OCI-LY1 (cell line): ENCODE data around the gene CSMD2.

Experiments
- H2AFZ ChIP-seq: fragments of 200-600 bp; sonication (generic), shearing (Covaris generic); 2 replicates; pipeline ENCODE4 v1.6.0; 2014; ENCODE audit warnings: antibody characterized with exemption, mild to moderate bottlenecking, low read length
- H3F3A ChIP-seq: fragments of 200-600 bp; sonication (generic), shearing (Covaris generic); 2 replicates; pipeline ENCODE4 v1.6.0; 2014; ENCODE audit warnings: mild to moderate bottlenecking, antibody characterized with exemption, low read length, moderate library complexity; ENCODE audit not compliant: insufficient read depth
- H3K27ac ChIP-seq: fragments of 200-600 bp; sonication (generic); 2 replicates; pipeline ENCODE4 v1.5.1; 2014; ENCODE audit warnings: low read length, mixed run types, mild to moderate bottlenecking, low read depth; ENCODE audit not compliant: poor library complexity, severe bottlenecking
- H3K27me3 ChIP-seq: fragments of 200-600 bp; sonication (generic); 2 replicates; pipeline ENCODE4 v1.6.0; 2014; ENCODE audit warnings: antibody characterized with exemption, mild to moderate bottlenecking, low read length, moderate library complexity; ENCODE audit not compliant: insufficient read depth
- H3K36me3 ChIP-seq: fragments of 200-600 bp; sonication (generic); 2 replicates; pipeline ENCODE4 v1.6.1; 2014; ENCODE audit warnings: mild to moderate bottlenecking, antibody characterized with exemption, low read length, moderate library complexity, mixed read lengths; ENCODE audit not compliant: insufficient read depth
- H3K4me1 ChIP-seq: fragments of 200-600 bp; sonication (generic); 2 replicates; pipeline ENCODE4 v1.5.1; 2014; ENCODE audit warnings: mild to moderate bottlenecking, low read length, moderate library complexity; ENCODE audit not compliant: insufficient read depth, severe bottlenecking
- H3K4me2 ChIP-seq: fragments of 200-600 bp; sonication (generic), shearing (Covaris generic); 2 replicates; pipeline ENCODE4 v1.6.1; 2014; ENCODE audit warnings: low read length
- H3K4me3 ChIP-seq: fragments of 200-600 bp; sonication (generic); 2 replicates; pipeline ENCODE4 v1.5.1; 2014; ENCODE audit warnings: low read length, low read depth, mild to moderate bottlenecking, mixed read lengths; ENCODE audit not compliant: poor library complexity, severe bottlenecking
- H3K79me2 ChIP-seq: fragments of 200-600 bp; shearing (Covaris generic); 2 replicates; pipeline ENCODE4 v1.6.1; 2016; ENCODE audit warnings: mixed run types, low read length, mixed read lengths; ENCODE audit not compliant: insufficient read depth
- H3K9ac ChIP-seq: fragments of 200-600 bp; sonication (generic), shearing (Covaris generic); 2 replicates; pipeline ENCODE4 v1.6.1; 2014; ENCODE audit warnings: mild to moderate bottlenecking, low read length, mixed read lengths
- H3K9me2 ChIP-seq: fragments of 200-600 bp; sonication (generic), shearing (Covaris generic); 2 replicates; pipeline ENCODE4 v1.6.1; 2014; ENCODE audit warnings: low read depth, mild to moderate bottlenecking, low read length, mixed read lengths
- H3K9me3 ChIP-seq: fragments of 200-600 bp; shearing (Covaris generic); 2 replicates; pipeline ENCODE4 v1.6.1; 2014; ENCODE audit warnings: low read length, mixed read lengths
- H4K20me1 ChIP-seq: fragments of 200-600 bp; sonication (generic), shearing (Covaris generic); 2 replicates; pipeline ENCODE4 v1.6.0; 2016; ENCODE audit warnings: mild to moderate bottlenecking, low read length; ENCODE audit not compliant: insufficient read depth
- EZH2 ChIP-seq: fragments of 200-600 bp; sonication (generic), shearing (Covaris generic); IDR thresholded peaks from 2 replicates; pipeline ENCODE4 v1.8.0; 2017; ENCODE audit warnings: borderline replicate concordance, mixed run types, mild to moderate bottlenecking, antibody characterized with exemption, low read length, moderate library complexity, mixed read lengths
- TF ChIP-seq, protein P1 (sequence below): fragments of 200-600 bp; sonication (generic), shearing (Covaris generic); IDR thresholded peaks from 2 replicates; pipeline ENCODE4 v1.5.1; 2017; ENCODE audit warnings: mild to moderate bottlenecking, antibody characterized with exemption, low read length, moderate library complexity, mixed read lengths

The CSMD2 gene

DNA sequence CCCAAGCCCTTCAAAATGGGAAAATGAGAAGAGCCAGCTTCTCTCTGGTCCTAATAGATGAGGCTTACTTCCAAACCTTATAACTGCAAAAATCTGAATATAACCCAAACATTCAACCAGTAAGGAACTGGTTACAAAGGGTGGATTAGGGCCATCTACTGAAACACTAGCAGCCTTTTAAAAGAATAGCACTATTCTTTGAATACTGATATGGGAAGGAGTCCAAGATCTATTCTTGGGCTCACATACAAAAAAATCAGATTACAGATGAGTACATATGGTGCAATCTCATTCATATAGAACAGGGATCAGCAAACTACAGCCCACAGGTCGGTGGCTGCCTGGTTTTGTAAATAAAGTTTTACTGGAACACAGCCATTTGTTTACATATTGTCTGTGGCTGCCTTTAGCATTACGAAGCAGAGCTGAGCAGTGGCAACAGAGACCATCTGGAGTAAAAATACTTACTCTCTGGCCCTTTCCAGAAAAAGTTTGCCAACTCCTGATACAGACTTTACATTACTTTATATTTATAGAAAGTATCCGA is 524.8 kb downstream of the CSMD2 start:
- H3K9me2 ChIP-seq: no peaks in the 10 kb centered on the region
- H3K9me3 ChIP-seq: no peaks in the 10 kb centered on the region
- no peaks in the 10 kb centered on the region for H3K27me3 ChIP-seq
- no peak overlapping the region for H3K9ac ChIP-seq
- no peaks in the 10 kb centered on the region for H4K20me1 ChIP-seq
- H3K4me3 ChIP-seq: no peak overlapping the region
- H3K4me2 ChIP-seq: no peak overlapping the region
- no peak overlapping the region for H2AFZ ChIP-seq
- H3K79me2 ChIP-seq: no peaks in the 10 kb centered on the region
- H3K4me1 ChIP-seq: no peaks in the 10 kb centered on the region
- no peaks in the 10 kb centered on the region for H3F3A ChIP-seq
- no peak overlapping the region for H3K27ac ChIP-seq
- TF ChIP-seq, protein P1, sequence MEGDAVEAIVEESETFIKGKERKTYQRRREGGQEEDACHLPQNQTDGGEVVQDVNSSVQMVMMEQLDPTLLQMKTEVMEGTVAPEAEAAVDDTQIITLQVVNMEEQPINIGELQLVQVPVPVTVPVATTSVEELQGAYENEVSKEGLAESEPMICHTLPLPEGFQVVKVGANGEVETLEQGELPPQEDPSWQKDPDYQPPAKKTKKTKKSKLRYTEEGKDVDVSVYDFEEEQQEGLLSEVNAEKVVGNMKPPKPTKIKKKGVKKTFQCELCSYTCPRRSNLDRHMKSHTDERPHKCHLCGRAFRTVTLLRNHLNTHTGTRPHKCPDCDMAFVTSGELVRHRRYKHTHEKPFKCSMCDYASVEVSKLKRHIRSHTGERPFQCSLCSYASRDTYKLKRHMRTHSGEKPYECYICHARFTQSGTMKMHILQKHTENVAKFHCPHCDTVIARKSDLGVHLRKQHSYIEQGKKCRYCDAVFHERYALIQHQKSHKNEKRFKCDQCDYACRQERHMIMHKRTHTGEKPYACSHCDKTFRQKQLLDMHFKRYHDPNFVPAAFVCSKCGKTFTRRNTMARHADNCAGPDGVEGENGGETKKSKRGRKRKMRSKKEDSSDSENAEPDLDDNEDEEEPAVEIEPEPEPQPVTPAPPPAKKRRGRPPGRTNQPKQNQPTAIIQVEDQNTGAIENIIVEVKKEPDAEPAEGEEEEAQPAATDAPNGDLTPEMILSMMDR: no peak
- no peak for TF ChIP-seq EZH2
- H3K36me3 ChIP-seq: no peaks in the 10 kb centered on the region

DNA sequence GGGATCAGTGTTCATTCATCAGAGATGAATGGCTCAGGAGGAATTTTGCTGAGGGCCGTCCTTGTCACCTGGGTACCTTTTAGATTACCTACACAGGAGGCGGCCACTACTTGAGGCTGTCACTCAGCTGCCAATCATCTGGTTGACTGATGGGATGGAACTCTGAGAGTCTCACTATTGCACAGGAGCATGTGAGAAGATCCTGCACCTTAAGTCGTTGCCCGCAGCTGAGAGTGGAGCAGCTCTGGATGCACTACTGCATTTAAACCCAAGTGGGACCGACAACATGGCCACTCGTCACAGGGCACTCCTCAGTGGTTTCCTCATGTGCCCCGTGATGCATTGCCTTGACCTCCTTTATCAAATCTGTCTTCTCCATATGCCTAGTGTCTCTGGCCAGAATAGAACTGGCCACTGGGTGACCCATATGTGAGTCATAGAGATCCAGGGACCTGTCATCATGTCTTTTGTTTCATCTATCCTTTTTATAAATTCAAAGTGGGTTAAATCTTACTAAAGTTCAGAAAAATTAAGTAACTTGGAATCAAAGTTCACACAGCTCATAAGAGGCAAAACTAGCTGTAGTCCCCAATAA is 527.1 kb downstream of the CSMD2 start:
- Histone ChIP-seq H3K9me2 (no peaks in the 10 kb centered on the region), H3K27me3 (no peaks in the 10 kb centered on the region), H3F3A (no peaks in the 10 kb centered on the region), H3K4me2 (no peak overlapping the region), H2AFZ (no peak overlapping the region), H3K36me3 (no peaks in the 10 kb centered on the region), H3K9ac (no peak overlapping the region), H3K79me2 (no peaks in the 10 kb centered on the region), H4K20me1 (no peaks in the 10 kb centered on the region), H3K4me1 (no peaks in the 10 kb centered on the region), H3K4me3 (no peak overlapping the region), H3K9me3 (no peaks in the 10 kb centered on the region), H3K27ac (no peak overlapping the region)
- TF ChIP-seq, protein P1: no peak
- no peak for TF ChIP-seq EZH2

DNA sequence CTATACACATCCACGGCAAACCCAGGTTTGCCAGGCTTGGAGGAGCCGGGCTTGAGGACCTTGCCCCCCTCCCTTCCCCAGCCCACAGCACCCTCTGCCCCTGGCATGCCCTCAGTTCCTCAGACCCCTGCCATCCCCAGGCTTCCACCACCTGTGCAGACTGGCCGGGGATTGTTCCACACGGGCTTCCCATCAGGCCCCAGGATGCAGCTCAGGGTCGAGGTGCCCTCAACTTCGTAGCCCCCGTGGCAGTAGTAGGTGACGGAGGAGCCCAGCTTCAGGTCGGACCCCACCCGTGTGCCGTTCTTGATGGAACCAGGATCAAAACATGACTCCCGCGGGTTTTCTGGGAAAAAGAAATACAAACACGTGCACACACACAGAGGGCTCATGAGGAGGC is 528.8 kb downstream of the CSMD2 start:
- Histone ChIP-seq H3F3A (no peaks in the 10 kb centered on the region), H3K36me3 (no peaks in the 10 kb centered on the region), H3K4me2 (no peak overlapping the region), H3K4me1 (no peaks in the 10 kb centered on the region), H2AFZ (no peak overlapping the region), H3K4me3 (no peak overlapping the region), H3K9me2 (no peaks in the 10 kb centered on the region), H3K9me3 (no peaks in the 10 kb centered on the region), H4K20me1 (no peaks in the 10 kb centered on the region), H3K9ac (no peak overlapping the region), H3K79me2 (no peaks in the 10 kb centered on the region), H3K27me3 (no peaks in the 10 kb centered on the region), H3K27ac (no peak overlapping the region)
- TF ChIP-seq, protein P1: no peak
- no peak for TF ChIP-seq EZH2
